Common myeloid progenitor, CD34-positive (primary cell): ENCODE results near the gene PTBP2. TPM values are rescaled to one million over a fixed set of nuclear protein-coding genes. Genes with fewer than 3 reads are reported as not detected.

Experiments
- CTCF ChIA-PET: fragments of 350-600 bp; sonication (Branson Sonifier 250); formaldehyde crosslinking; loops from one replicate; lab custom pipeline; 2021; ENCODE audit warnings: antibody characterized with exemption; lab: Charles Lee
- POLR2A ChIA-PET: fragments of 350-600 bp; sonication (Branson Sonifier 250); formaldehyde crosslinking; loops from one replicate; lab custom pipeline; 2021; ENCODE audit warnings: antibody characterized with exemption; lab: Charles Lee
- DNase-seq, 3 donors: peaks; one replicate each; pipeline versions ENCODE4 v3.0.0 to v3.0.0-alpha.2; 2013
- H3K27ac ChIP-seq, 2 experiments: 1 replicate in 1 of 2; 2 replicates in 1 of 2; pipeline ENCODE4 v1.7.0; 2013; ENCODE audit warnings: inconsistent platforms in 2 of 2, low read length in 2 of 2, mild to moderate bottlenecking in 2 of 2, low read depth in 1 of 2, moderate library complexity in 1 of 2; ENCODE audit not compliant: severe bottlenecking in 2 of 2, insufficient read depth in 1 of 2, poor library complexity in 1 of 2
- H3K27me3 ChIP-seq, 5 experiments: replicated peaks in 2 of 5; 1 replicate in 3 of 5; 2 replicates in 2 of 5; pipeline versions ENCODE4 v1.6.1 to v1.7.0; 2013; ENCODE audit warnings: low read length in 4 of 5, mild to moderate bottlenecking in 2 of 5, moderate library complexity in 2 of 5, inconsistent platforms in 1 of 5; ENCODE audit not compliant: insufficient read depth in 5 of 5, control insufficient read depth in 4 of 5
- H3K36me3 ChIP-seq, 4 experiments: 1 replicate in 2 of 4; 2 replicates in 2 of 4; pipeline versions ENCODE4 v1.6.1 to v1.7.0; 2013; ENCODE audit warnings: low read length in 3 of 4, control low read depth in 1 of 4, mild to moderate bottlenecking in 1 of 4; ENCODE audit not compliant: control insufficient read depth in 4 of 4, insufficient read depth in 4 of 4
- H3K4me1 ChIP-seq, 4 experiments: 1 replicate in 3 of 4; 2 replicates in 1 of 4; pipeline versions ENCODE4 v1.6.1 to v1.7.1; 2013; ENCODE audit warnings: low read length in 3 of 4, mild to moderate bottlenecking in 3 of 4, control low read depth in 1 of 4, inconsistent platforms in 1 of 4, moderate library complexity in 1 of 4; ENCODE audit not compliant: control insufficient read depth in 4 of 4, insufficient read depth in 4 of 4; ENCODE audit errors: control extremely low read depth in 1 of 4
- H3K4me3 ChIP-seq, 7 experiments: 1 replicate in 4 of 7; 2 replicates in 3 of 7; pipeline versions ENCODE4 v1.5.1 to v1.7.0; 2013; ENCODE audit warnings: mild to moderate bottlenecking in 7 of 7, low read length in 6 of 7, moderate library complexity in 6 of 7, inconsistent platforms in 2 of 7, low read depth in 2 of 7, control low read depth in 1 of 7; ENCODE audit not compliant: insufficient read depth in 4 of 7, control insufficient read depth in 1 of 7; ENCODE audit errors: extremely low read depth in 1 of 7
- H3K9me3 ChIP-seq, 5 experiments: 1 replicate in 4 of 5; 2 replicates in 1 of 5; pipeline versions ENCODE4 v1.6.1 to v1.7.1; 2013; ENCODE audit warnings: low read length in 4 of 5, mild to moderate bottlenecking in 2 of 5, inconsistent platforms in 1 of 5, low read depth in 1 of 5, moderate library complexity in 1 of 5; ENCODE audit not compliant: control insufficient read depth in 4 of 5, insufficient read depth in 2 of 5; ENCODE audit errors: control extremely low read depth in 1 of 5
- WGBS: methylation state at CpG from one replicate; pipeline ENCODE4 v1.1.5; 2013; ENCODE audit not compliant: insufficient coverage; 5-methylcytosine and 5-hydroxymethylcytosine counted together
- polyA plus RNA-seq: library from polyadenylated mRNA; unstranded; fragments of 120-200 nt; gene quantifications from one replicate; pipeline ENCODE4 v1.2.1, GENCODE V29; 2013

The PTBP2 gene
- 31.7 TPM for polyA plus RNA-seq

GRCh38 chr1:96721416-96722160 is at the start of gene PTBP2:
TSS of gene PTBP2 (plus strand) at chr1:96721784. CDS start at chr1:96721865, 81 bp downstream.
- ChIA-PET CTCF (interaction anchor here (0.6 kb wide), 1 partner anchor 51 kb away, joined by 3 read pairs; no protein-coding TSS in a partner anchor), POLR2A (interaction anchor here (1.5 kb wide), 1 partner anchor 10 kb away, joined by 4 read pairs; no protein-coding TSS in a partner anchor)
- peaks cover 10 to 27% (median 18%) of the 10 kb centered on the region in 4 experiments for H3K4me1 ChIP-seq
- H3K27ac ChIP-seq: peak within 1 kb of the TSS; percentile 96 to 98
- H3K36me3 ChIP-seq: peaks cover 0 to 14% (median 4%) of the 10 kb centered on the region in 4 experiments
- WGBS: 0% methylated on average over 34 of the region's 75 CpGs
- peak; percentile 83 to 91 (median 90) for DNase-seq
- no peaks in the 10 kb centered on the region for H3K9me3 ChIP-seq
- no peaks in the 10 kb centered on the region for H3K27me3 ChIP-seq
- peak within 1 kb of the TSS; percentile 86 to 95 (median 90) for H3K4me3 ChIP-seq

GRCh38 chr1:96674915-96675314 is 46.7 kb upstream of the PTBP2 start:
- no CpG with 5 or more reads among the region's 1 CpG for WGBS

GRCh38 chr1:96682056-96682455 is 39.5 kb upstream of the PTBP2 start:
- no peak for DNase-seq

More at GRCh38 chr1:96674915-96675314, 46.7 kb upstream of the PTBP2 start:
- ChIA-PET POLR2A (no interaction called here), CTCF (no interaction called here)
- Histone ChIP-seq H3K36me3 (no peaks in the 10 kb centered on the region), H3K4me3 (no peak overlapping the region), H3K4me1 (no peaks in the 10 kb centered on the region), H3K27ac (no peak overlapping the region), H3K9me3 (peaks cover 0 to 4% (median 2%) of the 10 kb centered on the region in 5 experiments), H3K27me3 (peaks cover 0 to 2% (median 0%) of the 10 kb centered on the region in 5 experiments)
- no peak for DNase-seq

GRCh38 chr1:96683931-96684330 is 37.7 kb upstream of the PTBP2 start:
- no peak overlapping the region for H3K27ac ChIP-seq
- H3K4me3 ChIP-seq: no peak overlapping the region
- ChIA-PET POLR2A (no interaction called here), CTCF (no interaction called here)
- H3K36me3 ChIP-seq: no peaks in the 10 kb centered on the region
- no peaks in the 10 kb centered on the region for H3K9me3 ChIP-seq
- 100% methylated on average over 2 of the region's 2 CpGs for WGBS
- H3K27me3 ChIP-seq: no peaks in the 10 kb centered on the region
- H3K4me1 ChIP-seq: no peaks in the 10 kb centered on the region
- DNase-seq: no peak

More at GRCh38 chr1:96682056-96682455, 39.5 kb upstream of the PTBP2 start:
- CTCF ChIA-PET: no interaction called here
- no peak overlapping the region for H3K4me3 ChIP-seq
- 100% methylated on average over 2 of the region's 6 CpGs for WGBS
- H3K27ac ChIP-seq: no peak overlapping the region
- H3K36me3 ChIP-seq: no peaks in the 10 kb centered on the region
- POLR2A ChIA-PET: no interaction called here
- H3K9me3 ChIP-seq: peaks cover 0 to 1% (median 0%) of the 10 kb centered on the region in 5 experiments
- peaks cover 0 to under 1% (median 0%) of the 10 kb centered on the region in 5 experiments for H3K27me3 ChIP-seq
- H3K4me1 ChIP-seq: no peaks in the 10 kb centered on the region

- ChIA-PET POLR2A (no interaction called here), CTCF (no interaction called here)
- no peak for DNase-seq
- Histone ChIP-seq H3K36me3 (no peaks in the 10 kb centered on the region), H3K9me3 (no peaks in the 10 kb centered on the region), H3K27me3 (no peaks in the 10 kb centered on the region), H3K4me3 (no peak overlapping the region), H3K4me1 (no peaks in the 10 kb centered on the region), H3K27ac (no peak overlapping the region)
These were observed 36.8 kb upstream of the PTBP2 start for GRCh38 chr1:96684744-96685143.

- POLR2A ChIA-PET: no interaction called here
- WGBS: no CpG with 5 or more reads among the region's 1 CpG
- Histone ChIP-seq H3K9me3 (no peaks in the 10 kb centered on the region), H3K27me3 (no peaks in the 10 kb centered on the region), H3K4me1 (no peaks in the 10 kb centered on the region), H3K27ac (no peak overlapping the region), H3K36me3 (no peaks in the 10 kb centered on the region), H3K4me3 (no peak overlapping the region)
- peak in 2 of 3 donors; percentile 6 to 23 for DNase-seq
- CTCF ChIA-PET: no interaction called here
These were observed 32.8 kb upstream of the PTBP2 start for GRCh38 chr1:96688767-96689166.

GRCh38 chr1:96695954-96696353 is 25.6 kb upstream of the PTBP2 start:
- no peak overlapping the region for H3K27ac ChIP-seq
- no peaks in the 10 kb centered on the region for H3K36me3 ChIP-seq
- H3K4me3 ChIP-seq: no peak overlapping the region
- no peak for DNase-seq
- H3K4me1 ChIP-seq: no peaks in the 10 kb centered on the region
- 83% methylated on average over 1 of the region's 3 CpGs for WGBS
- ChIA-PET POLR2A (no interaction called here), CTCF (no interaction called here)
- no peaks in the 10 kb centered on the region for H3K27me3 ChIP-seq
- peaks cover 0 to 5% (median 2%) of the 10 kb centered on the region in 5 experiments for H3K9me3 ChIP-seq
